ENCODE results near the gene SHOX. TPM values are rescaled to one million over a fixed set of nuclear protein-coding genes. Genes with fewer than 3 reads are reported as not detected.

The SHOX gene
- polyA plus RNA-seq, 3 donors, result not detected

DNA sequence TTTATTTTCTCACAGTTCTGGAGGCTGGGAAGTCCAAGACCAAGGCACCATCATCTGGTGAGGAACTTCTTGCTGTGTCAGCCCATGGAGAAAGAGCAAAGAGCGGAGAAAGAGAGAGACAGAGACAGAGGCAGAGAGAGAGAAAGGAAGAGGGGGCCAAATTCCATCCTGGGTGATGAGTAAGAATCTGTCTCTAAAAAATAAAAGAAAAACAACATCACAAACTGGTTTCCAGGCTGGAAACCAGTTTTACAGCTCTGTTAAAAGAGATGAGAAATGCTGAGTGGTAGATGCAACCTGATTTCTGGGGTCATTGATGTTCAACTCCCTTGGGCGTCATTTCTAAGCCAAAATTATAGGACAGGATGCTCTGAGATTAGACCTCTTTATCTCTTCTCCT is 72.9 kb downstream of the SHOX start:
- H3K9me3 ChIP-seq (replicated peaks in 1 of 2; ENCODE audit: control insufficient read depth in 1 of 2, insufficient read depth in 1 of 2, low read length in 2 of 2), result peaks cover 14 to 50% of the 10 kb centered on the region in 2 donors
- peaks cover 14% of the 10 kb centered on the region for H3K4me1 Mint-ChIP-seq
- TF ChIP-seq, protein P1, sequence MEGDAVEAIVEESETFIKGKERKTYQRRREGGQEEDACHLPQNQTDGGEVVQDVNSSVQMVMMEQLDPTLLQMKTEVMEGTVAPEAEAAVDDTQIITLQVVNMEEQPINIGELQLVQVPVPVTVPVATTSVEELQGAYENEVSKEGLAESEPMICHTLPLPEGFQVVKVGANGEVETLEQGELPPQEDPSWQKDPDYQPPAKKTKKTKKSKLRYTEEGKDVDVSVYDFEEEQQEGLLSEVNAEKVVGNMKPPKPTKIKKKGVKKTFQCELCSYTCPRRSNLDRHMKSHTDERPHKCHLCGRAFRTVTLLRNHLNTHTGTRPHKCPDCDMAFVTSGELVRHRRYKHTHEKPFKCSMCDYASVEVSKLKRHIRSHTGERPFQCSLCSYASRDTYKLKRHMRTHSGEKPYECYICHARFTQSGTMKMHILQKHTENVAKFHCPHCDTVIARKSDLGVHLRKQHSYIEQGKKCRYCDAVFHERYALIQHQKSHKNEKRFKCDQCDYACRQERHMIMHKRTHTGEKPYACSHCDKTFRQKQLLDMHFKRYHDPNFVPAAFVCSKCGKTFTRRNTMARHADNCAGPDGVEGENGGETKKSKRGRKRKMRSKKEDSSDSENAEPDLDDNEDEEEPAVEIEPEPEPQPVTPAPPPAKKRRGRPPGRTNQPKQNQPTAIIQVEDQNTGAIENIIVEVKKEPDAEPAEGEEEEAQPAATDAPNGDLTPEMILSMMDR (IDR thresholded peaks at IDR 0.05), result no peak
- peaks cover 2 to 4% (median 3%) of the 10 kb centered on the region in 3 donors for H3K27me3 Mint-ChIP-seq (ENCODE audit: low read depth in 3 of 3)
- H3K36me3 ChIP-seq (replicated peaks in 1 of 2; ENCODE audit: control insufficient read depth in 1 of 2, insufficient read depth in 2 of 2, low read length in 2 of 2), result no peaks in the 10 kb centered on the region
- H4K20me1 ChIP-seq (ENCODE audit: insufficient read depth, low read length), result no peaks in the 10 kb centered on the region
- no peak overlapping the region for H3K4me3 Mint-ChIP-seq
- peaks cover 23 to 55% (median 44%) of the 10 kb centered on the region in 7 donors for H3K9me3 Mint-ChIP-seq
- no peaks in the 10 kb centered on the region for H3K27me3 ChIP-seq (ENCODE audit: control insufficient read depth in 2 of 2, insufficient read depth in 2 of 2, low read length in 2 of 2)
- H3K4me1 ChIP-seq (ENCODE audit: control insufficient read depth in 1 of 2, insufficient read depth in 2 of 2, low read length in 2 of 2), result peaks cover 0 to 5% of the 10 kb centered on the region in 2 donors
- no peak overlapping the region for H3K27ac ChIP-seq (ENCODE audit: low read depth in 1 of 2, low read length in 2 of 2)
- intact Hi-C loops (cut with micrococcal nuclease), result no loop called here
- H3K9ac ChIP-seq (ENCODE audit: insufficient read depth, low read length, poor library complexity, severe bottlenecking), result no peak overlapping the region
- H2AFZ ChIP-seq (ENCODE audit: insufficient read depth, low read depth, low read length, poor library complexity, severe bottlenecking), result no peak overlapping the region
- H3K36me3 Mint-ChIP-seq, result no peaks in the 10 kb centered on the region
- no CpG with 5 or more reads among the region's 2 CpGs for WGBS (ENCODE audit: insufficient coverage)
- H3K4me3 ChIP-seq (replicated peaks in 1 of 3; ENCODE audit: low read depth in 2 of 3, low read length in 3 of 3), result no peak overlapping the region
- H3K27ac Mint-ChIP-seq, result no peak overlapping the region
- no peak overlapping the region for H3K4me2 ChIP-seq (replicated peaks; ENCODE audit: extremely low read depth, low read length, poor library complexity, severe bottlenecking)
- DNase-seq, result no peak
- no peaks in the 10 kb centered on the region for H3K79me2 ChIP-seq (ENCODE audit: insufficient read depth, low read length)

DNA sequence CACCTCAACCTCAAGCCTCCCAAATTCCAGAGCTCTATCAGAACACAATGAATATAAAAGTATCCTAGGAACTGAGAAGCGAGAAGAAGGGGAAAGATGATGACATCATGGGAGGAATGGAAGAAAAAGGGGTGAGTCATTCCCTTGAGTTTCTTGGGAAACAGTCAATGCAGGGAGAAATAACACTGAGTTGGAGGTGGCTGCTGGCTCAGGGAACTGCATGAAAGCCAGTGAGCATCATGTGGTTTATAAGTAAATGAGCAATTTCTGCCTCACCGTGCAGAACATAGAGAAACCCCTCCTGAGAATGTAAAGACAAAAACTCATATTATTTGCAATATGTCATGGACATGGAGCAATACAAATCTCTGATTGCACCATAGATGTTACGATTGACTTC is 73.3 kb downstream of the SHOX start:
- TF ChIP-seq, protein P1 (IDR thresholded peaks at IDR 0.05), result no peak
- Mint-ChIP-seq H3K27ac (no peak overlapping the region), H3K4me3 (no peak overlapping the region), H3K36me3 (no peaks in the 10 kb centered on the region), H3K27me3 (ENCODE audit: low read depth in 3 of 3) (peaks cover 4% of the 10 kb centered on the region in 3 donors), H3K4me1 (peaks cover 11% of the 10 kb centered on the region), H3K9me3 (peaks cover 23 to 53% (median 42%) of the 10 kb centered on the region in 7 donors)
- no peak for DNase-seq
- peaks cover 0 to 3% of the 10 kb centered on the region in 2 donors for H3K4me1 ChIP-seq (ENCODE audit: control insufficient read depth in 1 of 2, insufficient read depth in 2 of 2, low read length in 2 of 2)
- H4K20me1 ChIP-seq (ENCODE audit: insufficient read depth, low read length), result no peaks in the 10 kb centered on the region
- no peak overlapping the region for H3K4me2 ChIP-seq (replicated peaks; ENCODE audit: extremely low read depth, low read length, poor library complexity, severe bottlenecking)
- peaks cover 14 to 48% of the 10 kb centered on the region in 2 donors for H3K9me3 ChIP-seq (replicated peaks in 1 of 2; ENCODE audit: control insufficient read depth in 1 of 2, insufficient read depth in 1 of 2, low read length in 2 of 2)
- 0% methylated on average over 1 of the region's 3 CpGs for WGBS (ENCODE audit: insufficient coverage)
- intact Hi-C loops (cut with micrococcal nuclease), result no loop called here
- no peak overlapping the region for H2AFZ ChIP-seq (ENCODE audit: insufficient read depth, low read depth, low read length, poor library complexity, severe bottlenecking)
- no peaks in the 10 kb centered on the region for H3K36me3 ChIP-seq (replicated peaks in 1 of 2; ENCODE audit: control insufficient read depth in 1 of 2, insufficient read depth in 2 of 2, low read length in 2 of 2)
- H3K4me3 ChIP-seq (replicated peaks in 1 of 3; ENCODE audit: low read depth in 2 of 3, low read length in 3 of 3), result no peak overlapping the region
- no peak overlapping the region for H3K9ac ChIP-seq (ENCODE audit: insufficient read depth, low read length, poor library complexity, severe bottlenecking)
- no peaks in the 10 kb centered on the region for H3K79me2 ChIP-seq (ENCODE audit: insufficient read depth, low read length)
- H3K27me3 ChIP-seq (ENCODE audit: control insufficient read depth in 2 of 2, insufficient read depth in 2 of 2, low read length in 2 of 2), result no peaks in the 10 kb centered on the region
- H3K27ac ChIP-seq (ENCODE audit: low read depth in 1 of 2, low read length in 2 of 2), result no peak overlapping the region

Other genes with a start within 250 kb of the SHOX start
- 1 to 10 TPM; 2.1 to 9.0 (median 2.3) TPM for gene PPP2R3B, start 243.9 kb upstream of the SHOX start, polyA plus RNA-seq

Measured in CD14-positive monocyte (primary cell).